ENCODE measurements around the gene MYOCD.

Gene MYOCD

DNA sequence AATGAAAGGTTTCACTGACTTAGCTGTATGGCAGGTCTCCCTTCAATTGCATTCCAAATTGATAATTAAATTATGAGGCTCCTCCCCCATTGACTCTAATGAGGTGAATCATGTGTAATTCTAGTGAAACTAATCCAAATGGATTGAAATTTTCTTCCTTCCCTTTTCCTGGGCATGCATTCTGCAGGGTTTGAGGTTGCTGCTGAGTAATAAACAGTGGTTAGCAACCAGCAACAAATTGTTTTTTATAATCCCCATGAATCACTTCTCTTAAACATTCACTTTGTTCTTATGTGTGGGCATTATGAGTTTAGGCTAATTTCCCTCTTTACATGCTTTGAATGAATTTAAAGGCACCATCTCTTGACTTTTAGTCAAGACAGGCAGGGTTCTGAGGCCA, 43.4 kb downstream of the MYOCD start:
- DNase-seq (ENCODE audit: low spot score), result no peak

DNA sequence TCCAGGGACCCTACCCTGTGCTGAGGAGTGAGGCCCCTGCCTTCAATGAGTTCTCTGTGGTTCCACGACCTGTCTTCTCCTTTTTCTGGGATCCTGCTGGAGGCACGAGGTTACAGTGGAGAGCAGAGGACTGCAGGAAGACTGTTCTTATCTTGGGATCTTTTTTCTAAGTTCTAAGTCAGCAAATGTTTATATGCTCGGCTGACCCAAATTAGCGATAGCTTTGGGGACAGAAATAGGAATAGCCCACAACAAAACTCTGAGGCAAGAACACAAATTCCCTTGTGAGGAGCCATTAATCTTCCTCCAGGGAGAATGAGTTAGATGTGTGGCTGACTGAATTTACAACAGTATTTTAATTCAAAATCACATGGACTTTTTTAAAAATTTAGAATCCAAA, 46.7 kb downstream of the MYOCD start:
- no peak for DNase-seq (ENCODE audit: low spot score)

GRCh38 chr17:12712941-12713340, 47.3 kb downstream of the MYOCD start:
- no peak for DNase-seq (ENCODE audit: low spot score)

- DNase-seq (ENCODE audit: low spot score), result no peak
Observed at GRCh38 chr17:12719948-12720347, 54.3 kb downstream of the MYOCD start.

- no peak for DNase-seq (ENCODE audit: low spot score)
Observed at GRCh38 chr17:12721581-12721980, 55.9 kb downstream of the MYOCD start.

- DNase-seq (ENCODE audit: low spot score), result no peak
Observed at GRCh38 chr17:12722282-12722681, 56.6 kb downstream of the MYOCD start.

DNA sequence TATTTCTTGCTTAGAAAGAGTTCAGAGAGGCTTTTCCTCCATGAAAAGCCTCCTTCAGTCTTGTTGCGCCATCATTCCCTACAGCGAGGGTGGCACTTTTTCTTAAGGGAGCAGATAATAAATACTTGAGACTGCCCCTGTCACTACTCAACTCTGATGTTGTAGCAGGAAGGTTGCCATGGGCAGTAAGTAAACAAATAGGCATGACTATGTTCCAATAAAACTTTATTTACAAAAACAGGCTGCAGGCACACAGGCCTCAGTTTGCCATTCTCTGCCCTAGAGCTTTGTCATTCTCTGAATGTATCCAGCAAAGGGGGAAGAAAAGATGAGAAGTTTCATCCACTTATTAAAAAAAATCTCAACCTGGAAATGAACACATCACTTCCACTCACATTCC, 60.4 kb downstream of the MYOCD start:
- no peak for DNase-seq (ENCODE audit: low spot score)

- no peak for DNase-seq (ENCODE audit: low spot score)
Observed at GRCh38 chr17:12727076-12727760, 61.5 kb downstream of the MYOCD start.

DNA sequence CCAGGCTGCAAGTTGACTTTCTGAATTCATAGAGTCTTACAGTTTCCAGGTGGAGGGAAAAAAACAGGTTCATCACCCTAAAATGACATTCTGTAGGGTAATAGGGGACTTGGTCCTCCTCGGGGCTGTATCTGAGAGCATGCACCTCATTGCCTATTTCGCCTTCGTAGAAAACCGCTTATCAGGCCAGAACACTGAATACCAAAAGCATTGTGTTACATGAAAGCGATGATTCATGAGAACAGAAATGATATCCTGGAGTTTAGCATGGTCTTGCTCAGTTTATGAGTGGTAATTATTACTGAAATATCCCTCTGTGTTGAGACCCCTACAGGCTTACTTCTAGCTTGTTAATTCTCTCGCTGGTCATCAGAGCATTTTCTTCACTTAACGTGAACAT, 62.2 kb downstream of the MYOCD start:
- DNase-seq (ENCODE audit: low spot score), result no peak

GRCh38 chr17:12729086-12729485, 63.4 kb downstream of the MYOCD start:
- no peak for DNase-seq (ENCODE audit: low spot score)

DNA sequence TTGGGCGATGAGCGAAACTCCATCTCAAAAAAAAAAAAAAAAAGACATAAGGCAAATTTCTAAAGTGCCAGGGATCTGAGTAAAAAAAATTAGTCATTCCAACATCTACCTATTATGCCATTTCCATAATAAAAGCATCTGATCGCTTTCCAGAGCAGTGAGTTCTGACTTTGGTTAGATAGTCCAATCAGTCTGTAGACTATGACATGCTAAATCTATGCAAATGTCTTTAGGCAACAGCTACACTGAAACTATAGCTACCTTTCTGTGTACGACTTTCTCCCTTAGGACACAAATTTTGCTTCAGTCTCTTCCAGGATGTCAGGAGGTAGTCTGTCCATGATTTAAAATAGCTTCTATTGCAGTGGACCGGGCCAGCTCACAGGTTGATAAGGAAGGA, 64.7 kb downstream of the MYOCD start:
- no peak for DNase-seq (ENCODE audit: low spot score)

GRCh38 chr17:12730931-12731521, 65.3 kb downstream of the MYOCD start:
- no peak for DNase-seq (ENCODE audit: low spot score)

- no peak for DNase-seq (ENCODE audit: low spot score)
Observed at GRCh38 chr17:12731839-12732238, 66.1 kb downstream of the MYOCD start.

DNA sequence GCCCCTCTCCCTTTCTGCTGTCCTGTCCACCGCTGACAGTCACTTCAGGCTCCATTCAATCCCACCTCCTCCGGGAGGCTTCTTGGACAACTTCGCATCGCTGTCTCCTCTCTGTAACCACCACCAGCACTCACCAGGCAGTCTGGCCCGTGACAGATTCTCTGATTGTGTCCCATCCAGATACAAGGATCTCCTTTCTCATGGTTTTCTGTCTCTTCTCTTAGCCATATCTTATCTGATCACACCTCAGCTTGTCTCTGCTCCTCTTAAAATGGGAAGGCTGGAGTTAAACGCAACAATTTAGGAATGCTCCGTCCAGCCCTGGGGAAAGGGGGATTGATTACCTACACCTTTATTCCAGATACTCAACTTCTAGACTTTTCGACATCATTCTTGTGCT, 66.7 kb downstream of the MYOCD start:
- no peak for DNase-seq (ENCODE audit: low spot score)

DNA sequence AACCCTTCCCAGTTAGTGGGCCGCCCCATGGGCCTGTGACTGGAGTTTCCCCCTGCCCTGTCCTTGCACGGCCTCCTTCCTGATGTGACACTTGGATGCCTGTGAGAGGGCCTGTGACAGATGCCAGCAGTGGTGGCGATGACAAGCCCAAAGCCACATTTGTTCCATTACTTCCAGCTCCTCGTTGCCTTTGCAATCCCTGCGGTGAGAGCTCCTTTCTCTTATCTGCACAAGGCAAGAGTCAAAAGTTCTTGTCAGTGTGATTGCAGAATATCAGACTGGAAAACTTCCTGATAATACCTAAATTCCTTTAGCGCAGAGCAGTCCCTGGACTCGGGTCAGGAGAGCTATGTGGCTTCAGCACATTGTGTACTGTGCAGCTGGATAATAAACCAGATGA, 69.2 kb downstream of the MYOCD start:
- DNase-seq (ENCODE audit: low spot score), result no peak

DNA sequence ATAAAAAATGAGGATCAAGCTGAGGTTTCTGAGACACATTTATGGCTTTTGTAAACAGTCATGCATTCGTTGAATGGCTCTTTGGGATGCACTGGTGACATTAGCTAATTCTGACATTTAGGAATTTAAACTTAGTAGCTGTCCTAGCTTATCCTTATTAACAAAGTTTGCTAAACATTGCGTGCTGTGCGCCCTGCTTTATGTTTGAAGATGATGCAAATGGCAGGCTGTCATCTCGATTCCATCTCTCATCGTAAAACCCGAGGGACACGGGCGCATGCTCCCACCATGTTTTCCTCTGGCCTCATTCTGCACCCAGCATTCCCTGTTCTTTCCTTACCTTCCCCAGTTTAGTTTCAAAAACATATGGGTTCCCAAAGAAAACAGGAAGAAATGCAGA, 69.8 kb downstream of the MYOCD start:
- no peak for DNase-seq (ENCODE audit: low spot score)

DNA sequence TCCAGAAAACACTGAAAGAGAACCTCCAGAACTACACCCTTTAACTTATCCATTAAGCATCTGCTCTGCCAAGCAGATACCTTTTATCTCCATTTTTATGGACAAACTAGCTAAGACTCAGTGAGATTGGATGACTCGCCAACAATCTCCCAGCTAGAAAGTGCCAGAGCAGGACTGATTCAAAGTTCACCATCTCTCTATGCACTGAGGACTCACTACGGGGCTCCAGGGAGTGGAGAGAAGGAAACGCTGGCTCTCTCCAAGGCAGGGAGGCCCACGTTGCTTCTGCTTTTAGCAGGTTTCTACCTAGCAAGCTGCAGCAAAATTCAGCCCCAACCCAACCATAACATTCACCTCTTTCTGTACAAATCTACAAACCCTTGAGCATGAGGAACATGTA, 70.8 kb downstream of the MYOCD start:
- DNase-seq (ENCODE audit: low spot score), result no peak

- DNase-seq (ENCODE audit: low spot score), result no peak
Observed at GRCh38 chr17:12737740-12738469, 72.2 kb downstream of the MYOCD start.

GRCh38 chr17:12738624-12739023, 72.9 kb downstream of the MYOCD start:
- no peak for DNase-seq (ENCODE audit: low spot score)

- no peak for DNase-seq (ENCODE audit: low spot score)
Observed at GRCh38 chr17:12739500-12739899, 73.8 kb downstream of the MYOCD start.

GRCh38 chr17:12743046-12743445, 77.4 kb downstream of the MYOCD start:
- no peak for DNase-seq (ENCODE audit: low spot score)

DNA sequence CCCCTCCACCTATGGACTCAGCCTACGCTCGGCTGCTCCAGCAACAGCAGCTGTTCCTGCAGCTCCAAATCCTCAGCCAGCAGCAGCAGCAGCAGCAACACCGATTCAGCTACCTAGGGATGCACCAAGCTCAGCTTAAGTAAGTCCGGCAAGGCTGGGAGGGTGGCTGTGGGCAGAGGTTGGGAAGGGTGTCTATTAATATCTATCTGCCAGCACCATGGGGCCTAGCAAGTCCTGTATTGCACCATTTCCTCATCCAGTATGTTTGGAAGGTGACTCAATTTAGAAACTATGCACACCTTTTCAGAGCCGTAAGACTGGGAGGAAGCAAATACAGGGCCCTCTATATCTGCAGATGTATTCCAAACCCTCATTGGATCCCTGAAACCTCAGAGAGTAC, 78.6 kb downstream of the MYOCD start:
- DNase-seq (ENCODE audit: low spot score), result no peak

GRCh38 chr17:12744786-12745185, 79.1 kb downstream of the MYOCD start:
- DNase-seq (ENCODE audit: low spot score), result no peak

GRCh38 chr17:12745486-12745885, 79.8 kb downstream of the MYOCD start:
- DNase-seq (ENCODE audit: low spot score), result no peak

Data from hematopoietic multipotent progenitor cell treated with erythropoietin and hydrocortisone succinate and interleukin-3 and kit ligand, for 15 days (in vitro differentiated cells).